Ectodermal cell (in vitro differentiated cells): ENCODE data around the gene GON7. TPM values are rescaled to one million over a fixed set of nuclear protein-coding genes. Genes with fewer than 3 reads are reported as not detected.
"Not testable (repeated sequence)": the region's sequence is repeated elsewhere in the genome, so short reads cannot be mapped to it uniquely, and the experiment has no call there.

Source experiments
- H3K27ac ChIP-seq: 2 replicates; pipeline ENCODE4 v1.7.0; 2013; ENCODE audit warnings: mild to moderate bottlenecking, low read depth, low read length; ENCODE audit not compliant: insufficient read depth, poor library complexity, severe bottlenecking
- H3K27me3 ChIP-seq: 2 replicates; pipeline ENCODE4 v1.7.0; 2013; ENCODE audit warnings: mild to moderate bottlenecking, low read length; ENCODE audit not compliant: insufficient read depth, control insufficient read depth, poor library complexity, severe bottlenecking
- H3K36me3 ChIP-seq: one replicate; pipeline ENCODE4 v1.7.0; 2013; ENCODE audit warnings: low read length; ENCODE audit not compliant: control insufficient read depth, insufficient read depth
- H3K4me1 ChIP-seq: one replicate; pipeline ENCODE4 v1.7.0; 2013; ENCODE audit warnings: low read length; ENCODE audit not compliant: control insufficient read depth, insufficient read depth
- H3K4me3 ChIP-seq: 2 replicates; pipeline ENCODE4 v1.7.0; 2013; ENCODE audit warnings: low read depth, low read length, control low read depth; ENCODE audit not compliant: insufficient read depth
- H3K9me3 ChIP-seq: 2 replicates; pipeline ENCODE4 v1.7.0; 2013; ENCODE audit warnings: mild to moderate bottlenecking, low read length, moderate library complexity; ENCODE audit not compliant: control insufficient read depth
- WGBS, 2 experiments: methylation state at CpG; one replicate each; pipeline ENCODE4 v1.1.7; 2013; ENCODE audit warnings: missing lambda C conversion rate in 2 of 2; 5-methylcytosine and 5-hydroxymethylcytosine counted together
- polyA plus RNA-seq, 4 experiments: library from polyadenylated mRNA; stranded (reverse); fragments of 50-300 nt; gene quantifications; one replicate each; pipeline ENCODE4 v1.2.3, GENCODE V29; 2013

GON7 gene, protein sequence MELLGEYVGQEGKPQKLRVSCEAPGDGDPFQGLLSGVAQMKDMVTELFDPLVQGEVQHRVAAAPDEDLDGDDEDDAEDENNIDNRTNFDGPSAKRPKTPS
- 16.0 TPM for polyA plus RNA-seq (2013, experiment 1 of 4)
- 18.7 TPM for polyA plus RNA-seq (2013, experiment 2 of 4)
- 17.2 TPM for polyA plus RNA-seq (2013, experiment 3 of 4)
- 19.1 TPM for polyA plus RNA-seq (2013, experiment 4 of 4)

DNA sequence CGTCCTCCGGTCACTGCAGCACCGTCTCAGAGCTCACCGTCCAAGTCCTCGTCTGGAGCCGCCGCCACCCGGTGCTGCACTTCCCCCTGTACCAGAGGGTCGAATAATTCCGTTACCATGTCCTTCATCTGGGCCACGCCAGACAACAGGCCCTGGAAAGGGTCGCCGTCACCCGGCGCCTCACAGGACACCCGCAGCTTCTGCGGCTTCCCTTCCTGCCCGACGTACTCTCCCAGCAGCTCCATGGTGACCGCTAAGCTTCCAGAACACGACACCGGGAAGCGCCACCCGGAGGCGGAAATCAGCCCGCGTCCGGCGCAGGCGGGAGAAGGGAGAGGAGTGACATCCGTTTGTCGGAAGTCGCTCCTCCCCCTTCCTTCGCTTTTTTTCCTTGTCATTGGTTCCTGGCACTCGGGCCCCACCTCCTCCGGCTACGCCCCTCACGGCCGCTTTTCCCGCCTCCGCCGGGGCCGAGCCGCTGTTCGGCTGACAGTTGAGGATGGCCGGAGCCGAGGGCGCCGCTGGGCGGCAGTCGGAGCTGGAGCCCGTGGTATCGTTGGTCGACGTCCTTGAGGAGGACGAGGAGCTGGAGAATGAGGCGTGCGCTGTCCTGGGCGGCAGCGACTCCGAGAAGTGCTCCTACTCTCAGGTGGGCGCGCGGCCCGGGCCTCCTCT is at the start of gene GON7, which contains the start of gene UBR7:
Gene GON7 (minus strand): TSS at position 273 of the 675 bp plus-strand sequence. CDS start 28 bp downstream, at position 245.
Gene UBR7 (plus strand): TSS at position 464 of the 675 bp plus-strand sequence. CDS start 36 bp downstream, at position 500.
- Histone ChIP-seq H3K4me3 (peak within 1 kb of the TSS; percentile 86), H3K36me3 (peaks cover under 1% of the 10 kb centered on the region), H3K4me1 (peaks cover 15% of the 10 kb centered on the region), H3K9me3 (no peaks in the 10 kb centered on the region), H3K27ac (peak within 1 kb of the TSS; percentile 92), H3K27me3 (no peaks in the 10 kb centered on the region)
- 0 to 1% methylated on average over 65 of the region's 65 CpGs for WGBS, 2 experiments

DNA sequence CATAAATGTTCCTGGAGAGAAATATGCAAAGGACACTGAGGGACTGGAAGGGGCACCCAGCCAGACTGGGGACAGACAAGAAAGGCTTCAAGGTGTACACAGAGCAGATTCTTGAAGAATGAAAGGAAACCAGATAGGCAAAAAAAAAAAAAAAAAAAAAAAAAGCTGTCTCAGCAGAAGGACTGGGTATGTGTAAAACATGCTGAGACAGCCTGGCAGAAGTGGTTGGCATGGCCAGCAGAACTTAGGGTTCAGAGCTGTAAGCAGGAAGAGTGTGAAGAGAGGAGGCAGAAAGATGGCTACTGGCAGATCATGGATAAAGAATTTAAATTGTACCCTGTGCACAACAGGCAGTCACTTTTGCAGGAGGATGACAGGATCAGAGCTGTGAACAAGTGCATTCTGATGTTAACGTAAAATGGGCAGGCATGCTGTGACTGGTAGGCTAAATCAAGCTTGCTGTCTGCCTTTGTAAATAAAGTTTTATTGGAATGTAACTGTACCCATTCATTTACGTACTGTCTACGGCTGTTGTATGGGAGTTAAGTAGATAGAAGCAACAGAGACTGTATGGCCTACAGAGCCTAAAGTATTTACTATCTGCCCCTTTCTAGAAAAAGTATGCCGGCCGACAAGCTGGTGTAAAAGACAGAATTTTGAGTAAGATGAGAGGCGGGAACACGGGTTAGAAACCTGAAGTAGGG is 42.4 kb upstream of the GON7 start:
- H3K4me1 ChIP-seq, result no peaks in the 10 kb centered on the region
- no peak overlapping the region for H3K27ac ChIP-seq
- no peaks in the 10 kb centered on the region for H3K27me3 ChIP-seq
- WGBS, 2 experiments, result 92 to 96% methylated on average over 7 of the region's 7 CpGs
- H3K4me3 ChIP-seq, result no peak overlapping the region
- H3K9me3 ChIP-seq, result no peaks in the 10 kb centered on the region
- H3K36me3 ChIP-seq, result peaks cover 21% of the 10 kb centered on the region

DNA sequence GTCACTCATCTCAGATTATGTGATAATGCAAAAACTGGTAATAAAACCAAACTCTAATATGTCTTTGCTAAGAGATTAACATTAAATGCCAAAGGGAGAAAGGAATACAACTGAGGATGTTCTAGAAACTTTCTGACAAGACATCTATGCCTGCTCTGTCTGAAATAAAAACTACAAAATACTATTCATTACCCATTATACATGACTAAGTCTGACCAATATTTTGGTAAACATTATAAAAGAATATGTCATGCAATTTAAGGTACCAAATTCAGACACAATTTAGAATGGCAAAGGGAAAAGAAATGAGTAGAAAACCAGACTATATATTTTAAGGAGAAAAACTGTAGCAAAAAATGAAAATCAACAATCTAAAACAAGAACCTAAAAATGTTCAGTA is 39.7 kb upstream of the GON7 start:
- Histone ChIP-seq H3K27me3 (no peaks in the 10 kb centered on the region), H3K36me3 (peaks cover 34% of the 10 kb centered on the region), H3K4me1 (no peaks in the 10 kb centered on the region), H3K27ac (no peak overlapping the region), H3K4me3 (no peak overlapping the region), H3K9me3 (no peaks in the 10 kb centered on the region)

DNA sequence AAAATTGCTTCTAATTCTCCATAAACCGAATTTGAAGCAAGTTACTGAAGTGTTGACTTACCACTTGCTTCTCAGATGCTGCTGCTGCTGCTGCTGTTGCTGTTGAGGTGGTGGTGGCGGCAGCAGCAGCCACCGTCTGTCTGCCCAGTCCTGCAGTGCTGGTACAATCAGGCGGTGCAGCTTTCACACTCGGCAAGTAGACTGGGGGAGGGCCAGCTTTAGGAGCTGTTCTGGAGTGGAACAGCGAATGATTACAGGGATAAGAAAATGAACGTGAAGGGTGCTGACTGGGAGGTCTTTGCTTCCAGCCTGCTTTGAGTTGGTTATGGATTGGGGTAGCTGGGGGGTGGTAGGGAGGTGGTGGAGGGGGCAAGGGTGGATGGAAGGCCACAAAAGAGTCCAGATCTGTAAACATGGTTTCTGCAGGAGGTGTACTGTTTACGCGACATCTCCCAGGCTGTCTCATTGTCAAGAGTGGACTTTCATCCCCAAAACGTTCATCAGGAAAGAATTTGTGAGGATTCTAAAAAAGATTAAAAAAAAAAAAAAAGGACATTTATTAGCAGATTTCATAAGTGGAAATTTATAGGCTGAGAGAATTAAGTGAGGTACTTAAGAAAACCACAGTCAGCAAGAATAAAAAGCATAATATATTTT is 39.0 kb upstream of the GON7 start:
- Histone ChIP-seq H3K27ac (no peak overlapping the region), H3K4me1 (no peaks in the 10 kb centered on the region), H3K9me3 (no peaks in the 10 kb centered on the region), H3K36me3 (peaks cover 36% of the 10 kb centered on the region), H3K4me3 (no peak overlapping the region), H3K27me3 (no peaks in the 10 kb centered on the region)
- WGBS, 2 experiments, result 95 to 96% methylated on average over 10 of the region's 10 CpGs

DNA sequence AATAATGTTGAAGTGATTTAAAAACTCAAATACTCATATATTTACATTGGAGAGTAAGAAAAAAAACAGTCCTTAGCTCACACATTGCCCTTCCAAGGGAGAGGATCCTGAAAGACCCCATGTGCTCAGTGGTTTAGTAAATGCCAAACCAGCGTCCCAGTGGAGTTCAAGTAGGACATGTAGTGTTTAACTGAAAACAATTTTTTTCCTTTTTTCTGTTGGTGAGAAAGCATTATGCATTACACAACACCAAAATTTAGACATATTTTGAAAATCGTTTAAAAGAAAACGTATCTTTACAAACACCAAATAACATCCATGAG is 33.8 kb upstream of the GON7 start:
- 88 to 95% methylated on average over 3 of the region's 3 CpGs for WGBS, 2 experiments
- H3K27me3 ChIP-seq, result no peaks in the 10 kb centered on the region
- H3K4me3 ChIP-seq, result no peak overlapping the region
- H3K4me1 ChIP-seq, result no peaks in the 10 kb centered on the region
- H3K27ac ChIP-seq, result no peak overlapping the region
- no peaks in the 10 kb centered on the region for H3K9me3 ChIP-seq
- peaks cover 20% of the 10 kb centered on the region for H3K36me3 ChIP-seq

DNA sequence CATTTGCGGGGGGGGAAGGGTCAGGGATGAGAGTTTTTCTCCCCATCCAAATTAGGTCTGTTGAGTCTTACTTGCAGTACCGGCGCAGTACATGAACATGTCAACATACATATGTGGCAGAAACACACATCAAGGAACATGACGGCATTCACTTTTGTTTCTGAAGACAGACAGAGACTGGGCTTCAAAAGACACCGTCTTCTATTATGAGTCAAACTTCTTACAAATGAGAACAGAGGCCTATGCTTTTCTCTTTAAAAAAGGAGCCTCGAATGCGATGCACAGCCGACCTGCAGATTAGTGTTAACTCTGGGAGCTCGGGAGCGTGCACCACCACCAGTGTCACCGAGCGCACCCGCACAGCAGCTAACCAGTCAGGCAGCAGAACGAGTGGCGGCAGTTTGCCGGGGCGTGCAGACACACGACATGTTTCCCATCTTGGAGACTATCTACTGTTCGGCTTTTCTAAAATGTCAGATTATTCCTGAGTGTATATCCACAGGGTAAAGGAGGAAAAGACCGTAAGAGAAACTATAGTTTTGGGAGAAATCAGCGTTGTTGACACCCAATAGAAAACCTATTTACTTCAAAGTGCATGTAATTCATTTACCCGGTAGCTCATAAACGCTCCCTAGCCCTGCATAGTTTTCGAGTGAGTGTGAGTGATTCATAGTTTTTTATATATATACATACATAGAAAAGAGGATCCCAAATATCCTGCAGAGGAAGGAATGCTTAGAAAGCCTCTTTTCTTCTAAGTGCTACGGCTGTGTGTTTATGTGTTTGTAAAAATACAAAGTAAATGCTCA is 33.2 kb upstream of the GON7 start:
- Histone ChIP-seq H3K27ac (no peak overlapping the region), H3K4me1 (no peaks in the 10 kb centered on the region), H3K27me3 (no peaks in the 10 kb centered on the region), H3K36me3 (peaks cover 16% of the 10 kb centered on the region), H3K4me3 (no peak overlapping the region), H3K9me3 (no peaks in the 10 kb centered on the region)
- WGBS, 2 experiments, result 95 to 96% methylated on average over 21 to 22 of the region's 25 CpGs

DNA sequence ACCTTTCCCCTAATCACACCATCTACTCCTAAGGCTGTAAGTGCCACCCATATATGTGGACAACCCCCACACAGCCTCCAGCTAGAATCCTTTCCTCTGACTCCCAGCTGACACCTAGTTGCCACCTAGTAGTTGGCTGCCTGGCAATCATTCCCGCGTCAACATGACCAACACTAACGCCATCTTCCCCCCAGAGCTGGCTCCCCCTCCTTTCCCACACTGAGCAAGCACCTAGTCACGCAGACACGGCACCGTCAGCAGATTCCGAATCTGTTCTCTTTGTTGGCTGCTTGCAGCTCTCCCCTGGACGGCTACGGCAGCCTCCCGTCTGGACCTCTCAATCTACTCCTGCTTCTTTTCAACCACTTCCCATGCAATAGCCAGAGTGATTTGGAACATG is 27.9 kb upstream of the GON7 start:
- Histone ChIP-seq H3K4me1 (no peaks in the 10 kb centered on the region), H3K27ac (no peak overlapping the region), H3K4me3 (no peak overlapping the region), H3K36me3 (no peaks in the 10 kb centered on the region), H3K9me3 (no peaks in the 10 kb centered on the region), H3K27me3 (no peaks in the 10 kb centered on the region)
- WGBS, 2 experiments, result 84 to 86% methylated on average over 10 of the region's 10 CpGs

DNA sequence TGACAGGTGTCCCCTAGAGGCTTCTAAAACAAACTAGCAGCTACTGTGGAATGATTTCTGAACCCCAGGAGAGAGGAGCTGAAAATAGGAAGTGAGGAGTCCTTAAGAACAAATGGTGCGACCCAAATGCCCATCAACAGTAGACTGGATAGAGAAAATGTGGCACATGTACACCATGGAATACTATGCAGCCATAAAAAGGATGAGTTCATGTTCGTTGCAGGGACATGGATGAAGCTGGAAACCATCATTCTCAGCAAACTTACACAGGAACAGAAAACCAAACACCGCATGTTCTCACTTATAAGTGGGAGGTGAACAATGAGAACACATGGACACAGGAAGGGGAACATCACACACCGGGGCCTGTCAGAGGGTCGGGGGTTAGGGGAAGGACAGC is 26.2 kb upstream of the GON7 start:
- H3K27ac ChIP-seq, H3K4me3 ChIP-seq, H3K36me3 ChIP-seq, H3K9me3 ChIP-seq, H3K27me3 ChIP-seq, H3K4me1 ChIP-seq: not testable (repeated sequence)
- 90 to 95% methylated on average over 5 of the region's 5 CpGs for WGBS, 2 experiments

DNA sequence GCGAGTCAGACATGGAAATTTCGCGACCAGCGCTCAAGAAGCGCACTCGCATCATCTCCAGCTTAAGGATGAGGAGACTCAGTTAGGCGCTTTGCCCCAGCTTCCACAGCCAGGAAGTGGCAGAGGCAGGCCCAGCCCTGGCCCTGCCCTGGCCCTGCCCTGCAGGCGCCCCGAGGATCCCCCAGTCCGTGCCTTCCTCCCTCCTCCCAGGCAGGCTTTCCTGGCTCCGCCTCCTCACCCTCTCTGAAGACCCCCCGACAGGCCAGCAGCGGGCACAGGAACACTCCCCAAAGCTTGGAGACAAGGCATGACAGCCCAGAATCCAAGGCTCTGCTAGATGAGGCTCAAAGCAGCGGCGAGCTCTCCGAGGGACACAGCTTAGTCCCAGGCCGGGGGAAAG is 25.3 kb upstream of the GON7 start:
- 91 to 93% methylated on average over 17 of the region's 17 CpGs for WGBS, 2 experiments
- Histone ChIP-seq H3K27me3 (no peaks in the 10 kb centered on the region), H3K36me3 (peaks cover 13% of the 10 kb centered on the region), H3K4me1 (no peaks in the 10 kb centered on the region), H3K27ac (no peak overlapping the region), H3K9me3 (no peaks in the 10 kb centered on the region), H3K4me3 (no peak overlapping the region)
